Endodermal cell (in vitro differentiated cells): ENCODE results near the gene ID3. TPM values are rescaled to one million over a fixed set of nuclear protein-coding genes. Genes with fewer than 3 reads are reported as not detected.

Source experiments
- DNase-seq: peaks from one replicate; pipeline ENCODE4 v3.0.0-alpha.2; 2017
- H3K27ac ChIP-seq: 2 replicates; pipeline ENCODE4 v1.5.1; 2013; ENCODE audit warnings: mild to moderate bottlenecking, low read depth, low read length, moderate library complexity
- H3K27me3 ChIP-seq: 2 replicates; pipeline ENCODE4 v1.6.1; 2013; ENCODE audit warnings: mild to moderate bottlenecking, low read length, moderate library complexity; ENCODE audit not compliant: insufficient read depth, control insufficient read depth, poor library complexity, severe bottlenecking
- H3K36me3 ChIP-seq: 2 replicates; pipeline ENCODE4 v1.7.0; 2013; ENCODE audit warnings: mild to moderate bottlenecking, low read length, moderate library complexity; ENCODE audit not compliant: control insufficient read depth, insufficient read depth
- H3K4me1 ChIP-seq: one replicate; pipeline ENCODE4 v1.7.0; 2013; ENCODE audit warnings: low read length; ENCODE audit not compliant: control insufficient read depth, insufficient read depth
- H3K4me3 ChIP-seq: 2 replicates; pipeline ENCODE4 v1.5.1; 2013; ENCODE audit warnings: mild to moderate bottlenecking, low read length, moderate library complexity
- H3K9ac ChIP-seq: 2 replicates; pipeline ENCODE4 v1.6.1; 2013; ENCODE audit warnings: mild to moderate bottlenecking, low read length, moderate library complexity; ENCODE audit not compliant: poor library complexity, severe bottlenecking; ENCODE audit errors: extremely low read depth
- H3K9me3 ChIP-seq: 2 replicates; pipeline ENCODE4 v1.6.1; 2013; ENCODE audit warnings: mild to moderate bottlenecking, low read length, moderate library complexity; ENCODE audit not compliant: control insufficient read depth
- H3K27ac Mint-ChIP-seq: 2 replicates; pipeline ENCODE4 v1.8.0; 2020; ENCODE audit warnings: mixed read lengths
- H3K27me3 Mint-ChIP-seq: 2 replicates; pipeline ENCODE4 v1.8.0; 2021; ENCODE audit warnings: mild to moderate bottlenecking, mixed read lengths; ENCODE audit not compliant: insufficient read depth
- H3K36me3 Mint-ChIP-seq: 2 replicates; pipeline ENCODE4 v1.8.0; 2020; ENCODE audit warnings: low read depth, mixed read lengths
- H3K4me1 Mint-ChIP-seq: 2 replicates; pipeline ENCODE4 v1.8.0; 2020; ENCODE audit warnings: mixed read lengths
- H3K4me3 Mint-ChIP-seq: 2 replicates; pipeline ENCODE4 v1.8.0; 2020; ENCODE audit warnings: mild to moderate bottlenecking, moderate library complexity, mixed read lengths
- H3K9me3 Mint-ChIP-seq: 2 replicates; pipeline ENCODE4 v1.8.0; 2020; ENCODE audit warnings: mild to moderate bottlenecking, mixed read lengths
- WGBS, 2 experiments: methylation state at CpG; one replicate each; pipeline versions ENCODE4 v1.1.5 to v1.1.7; 2013; ENCODE audit warnings: missing lambda C conversion rate in 2 of 2, mixed read lengths in 1 of 2; ENCODE audit not compliant: insufficient coverage in 1 of 2, insufficient read length in 1 of 2; 5-methylcytosine and 5-hydroxymethylcytosine counted together
- total RNA-seq, 2 donors: library from RNA; stranded (reverse); fragmentation: NEBNext Ultra II Directional in 1 of 2; extraction: Animal tissue kit (Norgen Biotek cat#: 25700) in 1 of 2; gene quantifications; 2 replicates in 1 of 2; 3 replicates in 1 of 2; pipeline ENCODE4 v1.2.1, GENCODE V29; 2021
- TF ChIP-seq, protein P1 (sequence below): fragments of 200-600 bp; sonication (generic); conservative IDR thresholded peaks from 2 replicates; pipeline ENCODE4 v1.5.0; 2021; ENCODE audit warnings: antibody characterized with exemption, mild to moderate bottlenecking

Gene ID3
- total RNA-seq, 2 donors from 2014 or later, result 281 to 338 TPM

DNA sequence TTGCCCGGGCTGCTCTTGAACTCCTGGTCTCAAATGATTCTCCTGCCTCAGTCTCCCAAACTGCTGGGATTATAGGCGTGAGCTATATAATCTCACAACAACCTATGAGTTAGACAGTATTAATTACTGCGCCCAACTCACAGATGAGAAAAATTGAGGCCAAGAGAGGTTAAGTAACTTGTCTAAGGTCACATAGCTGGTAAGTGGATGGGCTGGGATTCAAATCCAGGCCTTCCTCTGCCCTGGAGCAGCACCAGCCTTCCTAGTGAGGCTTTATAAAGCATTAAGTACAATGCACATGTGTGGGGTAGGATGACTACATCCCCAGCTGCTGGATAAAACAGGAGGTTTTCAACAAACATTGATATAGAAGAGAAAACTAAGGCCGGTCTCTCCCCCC lies 43.4 kb downstream of the ID3 start:
- Mint-ChIP-seq H3K4me3 (no peak overlapping the region), H3K36me3 (peaks cover 4% of the 10 kb centered on the region), H3K9me3 (no peaks in the 10 kb centered on the region), H3K27ac (no peak overlapping the region), H3K27me3 (no peaks in the 10 kb centered on the region), H3K4me1 (no peaks in the 10 kb centered on the region)
- H3K9ac ChIP-seq, result no peak overlapping the region
- H3K4me3 ChIP-seq, result no peak overlapping the region
- no peaks in the 10 kb centered on the region for H3K27me3 ChIP-seq
- WGBS, 2 experiments, result 97 to 100% methylated on average over 1 to 4 of the region's 4 CpGs
- H3K36me3 ChIP-seq, result peaks cover 6% of the 10 kb centered on the region
- no peak overlapping the region for H3K27ac ChIP-seq
- H3K9me3 ChIP-seq, result no peaks in the 10 kb centered on the region
- DNase-seq, result no peak
- TF ChIP-seq, protein P1, sequence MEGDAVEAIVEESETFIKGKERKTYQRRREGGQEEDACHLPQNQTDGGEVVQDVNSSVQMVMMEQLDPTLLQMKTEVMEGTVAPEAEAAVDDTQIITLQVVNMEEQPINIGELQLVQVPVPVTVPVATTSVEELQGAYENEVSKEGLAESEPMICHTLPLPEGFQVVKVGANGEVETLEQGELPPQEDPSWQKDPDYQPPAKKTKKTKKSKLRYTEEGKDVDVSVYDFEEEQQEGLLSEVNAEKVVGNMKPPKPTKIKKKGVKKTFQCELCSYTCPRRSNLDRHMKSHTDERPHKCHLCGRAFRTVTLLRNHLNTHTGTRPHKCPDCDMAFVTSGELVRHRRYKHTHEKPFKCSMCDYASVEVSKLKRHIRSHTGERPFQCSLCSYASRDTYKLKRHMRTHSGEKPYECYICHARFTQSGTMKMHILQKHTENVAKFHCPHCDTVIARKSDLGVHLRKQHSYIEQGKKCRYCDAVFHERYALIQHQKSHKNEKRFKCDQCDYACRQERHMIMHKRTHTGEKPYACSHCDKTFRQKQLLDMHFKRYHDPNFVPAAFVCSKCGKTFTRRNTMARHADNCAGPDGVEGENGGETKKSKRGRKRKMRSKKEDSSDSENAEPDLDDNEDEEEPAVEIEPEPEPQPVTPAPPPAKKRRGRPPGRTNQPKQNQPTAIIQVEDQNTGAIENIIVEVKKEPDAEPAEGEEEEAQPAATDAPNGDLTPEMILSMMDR, result no peak
- no peaks in the 10 kb centered on the region for H3K4me1 ChIP-seq

DNA sequence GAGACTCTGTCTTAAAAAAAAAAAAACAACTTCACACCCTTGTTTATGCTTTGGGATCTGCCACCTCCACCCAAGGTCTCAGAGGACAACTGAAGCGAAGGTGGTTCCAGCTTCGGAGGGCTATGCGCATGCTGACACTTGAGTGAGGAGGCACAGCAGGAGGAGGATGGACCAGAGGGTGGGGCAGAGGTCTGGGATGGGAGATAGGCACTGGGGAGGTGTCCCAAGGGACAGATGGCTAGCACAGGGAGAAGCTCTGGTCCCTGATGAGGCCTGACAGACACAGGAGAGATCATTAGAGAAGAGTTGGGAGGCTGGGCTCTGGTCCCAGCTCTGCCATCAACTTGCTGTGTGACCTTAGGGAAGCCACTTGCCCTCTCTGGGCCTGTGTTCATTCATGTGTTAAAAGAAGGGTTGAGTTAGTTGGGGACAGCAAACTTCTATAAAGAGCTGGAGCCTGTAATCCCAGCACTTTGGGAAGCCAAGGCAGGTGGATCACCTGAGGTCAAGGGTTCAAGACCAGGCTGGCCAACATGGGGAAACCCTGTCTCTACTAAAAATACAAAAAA lies 45.1 kb downstream of the ID3 start:
- DNase-seq, result no peak
- Mint-ChIP-seq H3K9me3 (no peaks in the 10 kb centered on the region), H3K27me3 (no peaks in the 10 kb centered on the region), H3K4me3 (no peak overlapping the region), H3K36me3 (peaks cover 4% of the 10 kb centered on the region), H3K27ac (no peak overlapping the region), H3K4me1 (no peaks in the 10 kb centered on the region)
- no peak overlapping the region for H3K9ac ChIP-seq
- 95 to 97% methylated on average over 3 of the region's 3 CpGs for WGBS, 2 experiments
- no peaks in the 10 kb centered on the region for H3K4me1 ChIP-seq
- TF ChIP-seq, protein P1, result no peak
- H3K36me3 ChIP-seq, result peaks cover 4% of the 10 kb centered on the region
- no peaks in the 10 kb centered on the region for H3K9me3 ChIP-seq
- no peaks in the 10 kb centered on the region for H3K27me3 ChIP-seq
- no peak overlapping the region for H3K4me3 ChIP-seq
- no peak overlapping the region for H3K27ac ChIP-seq

DNA sequence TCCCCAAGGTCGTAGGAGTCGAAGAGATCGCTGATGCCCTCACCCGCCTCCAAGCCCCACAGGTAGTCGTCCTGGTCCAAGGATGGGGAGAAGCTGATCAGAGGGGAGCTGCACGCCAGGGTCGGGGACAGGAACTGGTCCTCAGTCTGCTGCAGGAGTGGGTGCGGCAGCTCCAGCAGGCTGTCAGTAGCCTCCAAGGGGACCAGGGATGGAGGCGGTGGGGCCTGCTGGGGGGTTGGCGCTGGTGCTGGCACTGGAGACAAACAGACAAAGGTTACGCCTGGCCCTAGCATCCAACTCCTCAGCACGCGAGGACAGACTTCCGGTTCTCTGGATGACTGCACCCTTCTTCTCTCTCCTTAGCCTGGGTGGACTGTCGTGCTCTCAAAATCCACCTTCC lies 49.4 kb downstream of the ID3 start:
- no peaks in the 10 kb centered on the region for H3K27me3 Mint-ChIP-seq
- peaks cover 4% of the 10 kb centered on the region for H3K36me3 Mint-ChIP-seq
- Histone ChIP-seq H3K27me3 (no peaks in the 10 kb centered on the region), H3K36me3 (peaks cover 4% of the 10 kb centered on the region), H3K9ac (no peak overlapping the region), H3K4me1 (no peaks in the 10 kb centered on the region), H3K4me3 (no peak overlapping the region), H3K27ac (no peak overlapping the region), H3K9me3 (no peaks in the 10 kb centered on the region)
- no peaks in the 10 kb centered on the region for H3K9me3 Mint-ChIP-seq
- H3K4me1 Mint-ChIP-seq, result peaks cover 4% of the 10 kb centered on the region
- TF ChIP-seq, protein P1, result no peak
- H3K27ac Mint-ChIP-seq, result no peak overlapping the region
- H3K4me3 Mint-ChIP-seq, result no peak overlapping the region
- DNase-seq, result no peak
- 94 to 95% methylated on average over 12 to 15 of the region's 15 CpGs for WGBS, 2 experiments

Other genes starting within 250 kb of the ID3 start
- gene HNRNPR, start 215.2 kb downstream of the ID3 start, total RNA-seq, result 100 to 1,000 TPM; 187 to 210 TPM
- gene ZNF436, start 189.7 kb downstream of the ID3 start, total RNA-seq, result 10 to 100 TPM in 1 of 2 donors, 1 to 10 TPM in 1; 8.9 to 10.3 TPM
- 1 to 10 TPM; 4.0 to 4.7 TPM for gene TCEA3, start 134.8 kb downstream of the ID3 start, total RNA-seq
- 10 to 100 TPM; 78.7 to 91.0 TPM for gene ASAP3, start 75.3 kb downstream of the ID3 start, total RNA-seq
- 1 to 10 TPM; 7.3 to 9.8 TPM for gene E2F2, start 28.3 kb downstream of the ID3 start, total RNA-seq
- 1,000 to 10,000 TPM; 1,338 to 1,473 TPM for gene RPL11, start 132.3 kb upstream of the ID3 start, total RNA-seq
- gene ELOA, start 184.0 kb upstream of the ID3 start, total RNA-seq, result 10 to 100 TPM; 33.3 to 42.4 TPM
- gene PITHD1, start 218.9 kb upstream of the ID3 start, total RNA-seq, result 10 to 100 TPM; 62.5 to 71.3 TPM
- gene LYPLA2, start 231.6 kb upstream of the ID3 start, total RNA-seq, result 100 to 1,000 TPM; 103 to 107 TPM
- 10 to 100 TPM; 60.4 to 66.0 TPM for gene GALE, start 241.3 kb upstream of the ID3 start, total RNA-seq